MCF 10A (cell line): Measurements from ENCODE around the gene CSMD2. TPM values are rescaled to one million over a fixed set of nuclear protein-coding genes. Genes with fewer than 3 reads are reported as not detected.

Experiments
- BruUV-seq: library from RNA; stranded (reverse); fragments of 400-500 nt; replicated peaks from 2 replicates; lab custom pipeline; 2021; lab: Mats Ljungman, UMichigan
- CTCF ChIA-PET: fragments of 300-600 bp; sonication (Branson Sonifier 250); formaldehyde crosslinking; extraction: SDS; loops from one replicate; lab custom pipeline; 2021; ENCODE audit warnings: antibody characterized with exemption, inconsistent platforms; lab: Yijun Ruan, JAX
- POLR2A ChIA-PET: fragments of 300-600, 350-650 bp; sonication (Branson Sonifier 250); formaldehyde crosslinking; extraction: SDS; loops from one replicate; lab custom pipeline; 2020; ENCODE audit warnings: antibody characterized with exemption, inconsistent platforms; lab: Yijun Ruan, JAX
- DNase-seq: peaks from one replicate; pipeline ENCODE4 v3.0.0-alpha.2; 2018; ENCODE audit not compliant: unreplicated experiment
- H3K27ac Mint-ChIP-seq: one replicate; pipeline ENCODE4 v1.8.0; 2022; ENCODE audit warnings: mild to moderate bottlenecking, low read depth, mixed read lengths; ENCODE audit not compliant: unreplicated experiment
- H3K27me3 Mint-ChIP-seq: one replicate; pipeline ENCODE4 v1.8.0; 2022; ENCODE audit warnings: mixed read lengths; ENCODE audit not compliant: insufficient read depth, unreplicated experiment
- H3K36me3 Mint-ChIP-seq: one replicate; pipeline ENCODE4 v1.8.0; 2022; ENCODE audit warnings: mild to moderate bottlenecking, moderate library complexity, mixed read lengths; ENCODE audit not compliant: insufficient read depth, unreplicated experiment
- H3K4me1 Mint-ChIP-seq: one replicate; pipeline ENCODE4 v1.8.0; 2022; ENCODE audit warnings: mixed read lengths; ENCODE audit not compliant: insufficient read depth, unreplicated experiment
- H3K4me3 Mint-ChIP-seq: one replicate; pipeline ENCODE4 v1.8.0; 2022; ENCODE audit warnings: mild to moderate bottlenecking, moderate library complexity, mixed read lengths; ENCODE audit not compliant: unreplicated experiment
- H3K9me3 Mint-ChIP-seq: one replicate; pipeline ENCODE4 v1.8.0; 2022; ENCODE audit warnings: mixed read lengths; ENCODE audit not compliant: unreplicated experiment
- intact Hi-C: fragments of 100-400 bp; cut with micrococcal nuclease; formaldehyde crosslinking; loops from 2 replicates; pipeline ENCODE4 v1.14.1; 2022
- total RNA-seq: library from RNA; stranded (reverse); gene quantifications from 2 replicates; pipeline ENCODE4 v1.2.3, GENCODE V29; 2022
- TF ChIP-seq, protein P1 (sequence below): fragments of 200-600 bp; IDR thresholded peaks from one replicate; pipeline ENCODE4 v1.8.0; 2022; ENCODE audit warnings: antibody characterized with exemption, mild to moderate bottlenecking; ENCODE audit not compliant: unreplicated experiment

The CSMD2 gene
- total RNA-seq, 1 experiment from 2014 or later: not detected

DNA sequence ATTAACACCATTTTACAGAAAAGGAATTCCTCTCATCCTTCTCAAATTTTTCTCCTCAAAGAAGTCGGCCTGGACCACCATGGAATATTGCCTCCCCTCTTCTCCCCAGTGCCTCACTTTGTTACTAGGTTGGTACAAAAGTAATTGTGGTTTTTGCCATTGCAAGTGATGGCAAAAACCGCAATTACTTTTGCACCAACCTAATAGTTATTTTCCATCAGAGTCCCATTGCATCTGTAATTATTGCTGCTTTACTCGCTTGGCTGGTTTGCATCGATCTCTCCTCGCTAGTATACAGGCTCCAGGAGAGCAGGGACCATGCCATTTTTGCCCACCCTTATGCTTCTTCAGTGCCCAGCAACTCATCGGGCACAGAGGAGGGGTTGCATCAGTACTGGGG, 10.7 kb upstream of the CSMD2 start:
- Mint-ChIP-seq H3K4me3 (no peak overlapping the region), H3K27me3 (no peaks in the 10 kb centered on the region), H3K4me1 (no peaks in the 10 kb centered on the region), H3K36me3 (no peaks in the 10 kb centered on the region), H3K27ac (no peak overlapping the region), H3K9me3 (peaks cover 9% of the 10 kb centered on the region)
- intact Hi-C loops: no loop called here
- ChIA-PET POLR2A (no interaction called here), CTCF (no interaction called here)
- no TSS peak for BruUV-seq
- DNase-seq: no peak
- TF ChIP-seq, protein P1, sequence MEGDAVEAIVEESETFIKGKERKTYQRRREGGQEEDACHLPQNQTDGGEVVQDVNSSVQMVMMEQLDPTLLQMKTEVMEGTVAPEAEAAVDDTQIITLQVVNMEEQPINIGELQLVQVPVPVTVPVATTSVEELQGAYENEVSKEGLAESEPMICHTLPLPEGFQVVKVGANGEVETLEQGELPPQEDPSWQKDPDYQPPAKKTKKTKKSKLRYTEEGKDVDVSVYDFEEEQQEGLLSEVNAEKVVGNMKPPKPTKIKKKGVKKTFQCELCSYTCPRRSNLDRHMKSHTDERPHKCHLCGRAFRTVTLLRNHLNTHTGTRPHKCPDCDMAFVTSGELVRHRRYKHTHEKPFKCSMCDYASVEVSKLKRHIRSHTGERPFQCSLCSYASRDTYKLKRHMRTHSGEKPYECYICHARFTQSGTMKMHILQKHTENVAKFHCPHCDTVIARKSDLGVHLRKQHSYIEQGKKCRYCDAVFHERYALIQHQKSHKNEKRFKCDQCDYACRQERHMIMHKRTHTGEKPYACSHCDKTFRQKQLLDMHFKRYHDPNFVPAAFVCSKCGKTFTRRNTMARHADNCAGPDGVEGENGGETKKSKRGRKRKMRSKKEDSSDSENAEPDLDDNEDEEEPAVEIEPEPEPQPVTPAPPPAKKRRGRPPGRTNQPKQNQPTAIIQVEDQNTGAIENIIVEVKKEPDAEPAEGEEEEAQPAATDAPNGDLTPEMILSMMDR: no peak

DNA sequence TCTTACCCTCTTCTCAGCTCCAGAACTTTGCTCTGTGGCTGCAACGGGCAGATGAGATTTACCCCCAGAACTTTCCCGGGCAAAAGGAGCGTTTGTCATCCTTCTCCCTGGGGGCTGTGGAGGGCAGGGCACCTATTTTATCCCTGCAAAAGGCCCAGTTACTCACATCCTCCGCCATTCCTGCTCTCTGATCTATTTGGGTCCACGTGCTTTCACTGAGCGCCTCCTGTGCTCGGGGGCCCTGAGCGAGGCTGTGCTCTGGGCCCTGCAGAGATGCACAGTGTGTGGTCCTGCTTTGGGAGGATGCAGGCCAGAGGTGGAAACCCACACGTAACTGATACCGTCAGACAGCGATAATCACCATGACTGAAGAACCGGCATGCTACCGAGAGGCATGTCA, 2.4 kb upstream of the CSMD2 start:
- Mint-ChIP-seq H3K27me3 (no peaks in the 10 kb centered on the region), H3K4me3 (no peak overlapping the region), H3K4me1 (no peaks in the 10 kb centered on the region), H3K9me3 (peaks cover 48% of the 10 kb centered on the region), H3K36me3 (no peaks in the 10 kb centered on the region), H3K27ac (no peak overlapping the region)
- DNase-seq: no peak
- intact Hi-C loops: no loop called here
- ChIA-PET POLR2A (no interaction called here), CTCF (interaction anchor here (1.3 kb wide), 1 partner anchor 53 kb away, joined by 7 read pairs; no protein-coding TSS in a partner anchor)
- TF ChIP-seq, protein P1: no peak
- BruUV-seq: no TSS peak

- no peaks in the 10 kb centered on the region for H3K4me1 Mint-ChIP-seq
- H3K27me3 Mint-ChIP-seq: no peaks in the 10 kb centered on the region
- no peak overlapping the region for H3K27ac Mint-ChIP-seq
- no peak for DNase-seq
- H3K9me3 Mint-ChIP-seq: peaks cover 50% of the 10 kb centered on the region
- ChIA-PET POLR2A (no interaction called here), CTCF (interaction anchor here (1.3 kb wide), 1 partner anchor 53 kb away, joined by 7 read pairs; no protein-coding TSS in a partner anchor)
- intact Hi-C loops: no loop called here
- TF ChIP-seq, protein P1: no peak
- no peak overlapping the region for H3K4me3 Mint-ChIP-seq
- no peaks in the 10 kb centered on the region for H3K36me3 Mint-ChIP-seq
- no TSS peak for BruUV-seq
These were observed 1.8 kb upstream of the CSMD2 start for GRCh38 chr1:34166625-34167361.

DNA sequence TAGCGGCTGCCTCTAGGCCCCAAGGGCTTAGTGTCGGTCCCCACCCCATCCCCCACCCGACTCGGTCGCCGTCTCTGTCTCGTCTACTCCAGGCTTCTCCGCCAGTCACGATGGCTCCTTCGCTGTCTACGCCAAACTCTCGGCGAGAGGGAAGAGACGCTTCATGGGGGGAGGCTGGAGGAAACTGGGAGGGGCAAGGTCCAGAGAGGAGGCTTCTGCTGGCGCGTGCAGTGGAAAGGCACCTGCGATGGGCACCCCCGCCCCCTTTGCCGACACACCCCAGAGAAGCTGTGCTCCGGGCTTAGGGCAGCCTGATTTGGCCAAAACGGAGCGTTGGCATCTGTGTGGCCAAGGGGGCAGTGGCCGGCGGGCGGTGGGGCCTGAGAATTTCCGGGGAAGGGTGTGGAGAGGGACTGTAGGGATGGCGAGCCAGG, 1.2 kb upstream of the CSMD2 start:
- POLR2A ChIA-PET: no interaction called here
- H3K27ac Mint-ChIP-seq: no peak overlapping the region
- no peak overlapping the region for H3K4me3 Mint-ChIP-seq
- no peaks in the 10 kb centered on the region for H3K4me1 Mint-ChIP-seq
- intact Hi-C loops: no loop called here
- BruUV-seq: no TSS peak
- no peaks in the 10 kb centered on the region for H3K27me3 Mint-ChIP-seq
- no peaks in the 10 kb centered on the region for H3K36me3 Mint-ChIP-seq
- TF ChIP-seq, protein P1: no peak
- no peak for DNase-seq
- CTCF ChIA-PET: no interaction called here
- H3K9me3 Mint-ChIP-seq: peaks cover 54% of the 10 kb centered on the region
